ENCODE results near the gene PRPF40A. TPM values are rescaled to one million over a fixed set of nuclear protein-coding genes. Genes with fewer than 3 reads are reported as not detected.

Gene PRPF40A
- total and polyA plus RNA-seq, 9 of the 15 experiments (the other 6 are each of a cell fraction or from before 2014, with no cell fraction given) = 168 to 304 (median 264) TPM

DNA sequence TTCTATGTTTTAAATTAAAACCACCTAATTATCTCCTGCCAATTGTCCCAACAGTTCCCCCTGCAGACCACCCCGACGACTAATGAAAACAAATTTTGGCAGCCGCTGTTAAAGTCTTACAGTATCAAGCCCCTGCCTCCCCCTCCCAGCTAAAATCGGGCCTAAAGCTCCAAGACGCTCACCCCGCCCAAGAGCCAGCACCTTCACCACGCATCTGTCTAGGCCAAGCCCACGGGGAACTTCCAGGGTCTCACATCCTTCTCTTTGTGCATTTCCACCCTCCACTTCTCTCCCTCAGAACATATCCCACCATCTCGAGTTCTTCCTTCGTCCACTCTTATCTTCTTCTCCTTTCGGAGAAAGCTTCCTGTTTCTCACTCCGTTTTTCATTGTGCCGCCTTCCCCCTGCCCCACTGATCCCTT is 445 bp downstream of the PRPF40A start (continued):
- TF ChIP-seq ELF1 (tag; IDR thresholded peaks at IDR 0.05) (0 out of 2 replicates have a peak, but pooled peaks have one; percentile 19), ZNF324 (CRISPR knock-in tag; IDR thresholded peaks at IDR 0.05) (peak; percentile 49; the same call in 1 of the 2 replicates), ZNF212 (CRISPR knock-in tag; IDR thresholded peaks at IDR 0.05) (0 out of 2 replicates have a peak, but pooled peaks have one; percentile 77), DPF2 (IDR thresholded peaks at IDR 0.05) (0 out of 2 replicates have a peak, but pooled peaks have one; percentile 17), FOXK1 (CRISPR knock-in tag; IDR thresholded peaks at IDR 0.05; ENCODE audit: borderline replicate concordance) (peak; percentile 86), MYC (IDR thresholded peaks at IDR 0.05; ENCODE audit: low read depth, low read length) (no peak), MYC (CRISPR knock-in tag; IDR thresholded peaks at IDR 0.05; ENCODE audit: borderline replicate concordance, low read depth) (peak; percentile 78; the same call in 1 of the 2 replicates), SMARCE1 (IDR thresholded peaks at IDR 0.05) (peak; percentile 17), FUS (optimal IDR thresholded peaks at IDR 0.05; ENCODE audit: low read depth, low read length) (no peak), SMARCA4 (IDR thresholded peaks at IDR 0.05) (no peak), ELF4 (CRISPR knock-in tag; IDR thresholded peaks at IDR 0.05) (peak; percentile 83; the same call in 1 of the 2 replicates), SMARCA5 (IDR thresholded peaks at IDR 0.05) (0 out of 2 replicates have a peak, but pooled peaks have one; percentile 35), HDAC2 (IDR thresholded peaks at IDR 0.05) (peak; percentile 17; the same call in 1 of the 2 replicates), TRIM24 (IDR thresholded peaks at IDR 0.05) (peak in 1 of 2 experiments; percentile 35; a peak in 1 of 4 replicates), ZNF444 (CRISPR knock-in tag; IDR thresholded peaks at IDR 0.05) (0 out of 2 replicates have a peak, but pooled peaks have one; percentile 63), ZNF830 (CRISPR knock-in tag; IDR thresholded peaks at IDR 0.05) (0 out of 2 replicates have a peak, but pooled peaks have one; percentile 48)
- TF ChIP-seq, protein P1, sequence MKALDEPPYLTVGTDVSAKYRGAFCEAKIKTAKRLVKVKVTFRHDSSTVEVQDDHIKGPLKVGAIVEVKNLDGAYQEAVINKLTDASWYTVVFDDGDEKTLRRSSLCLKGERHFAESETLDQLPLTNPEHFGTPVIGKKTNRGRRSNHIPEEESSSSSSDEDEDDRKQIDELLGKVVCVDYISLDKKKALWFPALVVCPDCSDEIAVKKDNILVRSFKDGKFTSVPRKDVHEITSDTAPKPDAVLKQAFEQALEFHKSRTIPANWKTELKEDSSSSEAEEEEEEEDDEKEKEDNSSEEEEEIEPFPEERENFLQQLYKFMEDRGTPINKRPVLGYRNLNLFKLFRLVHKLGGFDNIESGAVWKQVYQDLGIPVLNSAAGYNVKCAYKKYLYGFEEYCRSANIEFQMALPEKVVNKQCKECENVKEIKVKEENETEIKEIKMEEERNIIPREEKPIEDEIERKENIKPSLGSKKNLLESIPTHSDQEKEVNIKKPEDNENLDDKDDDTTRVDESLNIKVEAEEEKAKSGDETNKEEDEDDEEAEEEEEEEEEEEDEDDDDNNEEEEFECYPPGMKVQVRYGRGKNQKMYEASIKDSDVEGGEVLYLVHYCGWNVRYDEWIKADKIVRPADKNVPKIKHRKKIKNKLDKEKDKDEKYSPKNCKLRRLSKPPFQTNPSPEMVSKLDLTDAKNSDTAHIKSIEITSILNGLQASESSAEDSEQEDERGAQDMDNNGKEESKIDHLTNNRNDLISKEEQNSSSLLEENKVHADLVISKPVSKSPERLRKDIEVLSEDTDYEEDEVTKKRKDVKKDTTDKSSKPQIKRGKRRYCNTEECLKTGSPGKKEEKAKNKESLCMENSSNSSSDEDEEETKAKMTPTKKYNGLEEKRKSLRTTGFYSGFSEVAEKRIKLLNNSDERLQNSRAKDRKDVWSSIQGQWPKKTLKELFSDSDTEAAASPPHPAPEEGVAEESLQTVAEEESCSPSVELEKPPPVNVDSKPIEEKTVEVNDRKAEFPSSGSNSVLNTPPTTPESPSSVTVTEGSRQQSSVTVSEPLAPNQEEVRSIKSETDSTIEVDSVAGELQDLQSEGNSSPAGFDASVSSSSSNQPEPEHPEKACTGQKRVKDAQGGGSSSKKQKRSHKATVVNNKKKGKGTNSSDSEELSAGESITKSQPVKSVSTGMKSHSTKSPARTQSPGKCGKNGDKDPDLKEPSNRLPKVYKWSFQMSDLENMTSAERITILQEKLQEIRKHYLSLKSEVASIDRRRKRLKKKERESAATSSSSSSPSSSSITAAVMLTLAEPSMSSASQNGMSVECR (CRISPR knock-in tag; IDR thresholded peaks at IDR 0.05) = peak; percentile 48; the same call in 1 of the 2 replicates
